Measurements from ENCODE around the gene NTRK2.

The NTRK2 gene

DNA sequence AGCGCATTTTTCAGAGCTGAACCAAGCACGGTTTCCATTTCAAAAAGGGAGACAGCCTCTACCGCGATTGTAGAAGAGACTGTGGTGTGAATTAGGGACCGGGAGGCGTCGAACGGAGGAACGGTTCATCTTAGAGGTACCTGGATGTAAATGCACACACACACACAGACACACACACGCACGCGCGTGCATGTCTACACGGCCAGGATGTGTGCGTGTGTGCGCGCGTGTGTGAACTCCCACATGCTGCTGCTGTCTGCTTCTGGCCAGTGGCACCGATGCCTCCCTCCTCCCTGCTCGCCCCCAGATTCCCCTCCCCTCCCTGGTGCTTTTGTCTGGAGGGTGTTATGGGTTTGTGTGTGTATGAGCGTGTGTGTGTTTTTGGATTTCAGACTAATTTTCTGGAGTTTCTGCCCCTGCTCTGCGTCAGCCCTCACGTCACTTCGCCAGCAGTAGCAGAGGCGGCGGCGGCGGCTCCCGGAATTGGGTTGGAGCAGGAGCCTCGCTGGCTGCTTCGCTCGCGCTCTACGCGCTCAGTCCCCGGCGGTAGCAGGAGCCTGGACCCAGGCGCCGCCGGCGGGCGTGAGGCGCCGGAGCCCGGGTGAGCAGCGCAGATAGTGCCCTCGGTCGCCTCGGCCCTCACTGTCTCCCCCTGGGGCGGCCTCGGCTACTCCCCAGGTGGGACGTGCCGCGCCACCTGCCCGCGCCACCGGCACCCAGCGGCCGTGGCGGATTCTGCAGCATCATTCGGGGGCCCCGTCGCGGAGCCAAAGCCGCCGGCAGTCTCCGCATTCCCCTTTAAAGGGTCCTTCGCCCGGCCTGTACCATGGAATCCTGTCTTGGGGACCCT, at the start of gene NTRK2:
Gene NTRK2 (plus strand): TSS at position 442 of the 850 bp plus-strand sequence. CDS start 1,020 bp downstream, outside the sequence.
- in situ Hi-C loops (cut with MboI; ENCODE audit: low sequenced_read_pairs), result no loop called here

DNA sequence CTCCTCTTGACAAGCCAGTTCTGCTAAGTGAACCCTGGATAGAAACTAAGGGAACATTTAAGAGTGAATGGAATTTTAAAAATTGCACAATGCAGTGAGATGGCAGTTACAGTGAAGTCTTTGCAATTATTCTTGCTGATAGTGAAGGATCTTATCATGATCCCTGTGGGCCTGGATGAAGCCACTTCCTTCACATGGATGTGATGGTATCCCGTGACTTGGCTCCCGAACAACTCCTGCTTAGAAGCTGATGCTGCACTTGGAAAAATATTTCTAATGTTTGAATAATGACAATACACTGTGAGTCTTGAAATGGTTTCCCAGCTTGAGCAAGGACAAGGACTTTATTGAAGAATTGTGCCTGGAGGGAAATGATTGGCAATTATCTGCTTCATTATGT, 49.2 kb upstream of the NTRK2 start:
- in situ Hi-C loops (cut with MboI; ENCODE audit: low sequenced_read_pairs), result no loop called here

DNA sequence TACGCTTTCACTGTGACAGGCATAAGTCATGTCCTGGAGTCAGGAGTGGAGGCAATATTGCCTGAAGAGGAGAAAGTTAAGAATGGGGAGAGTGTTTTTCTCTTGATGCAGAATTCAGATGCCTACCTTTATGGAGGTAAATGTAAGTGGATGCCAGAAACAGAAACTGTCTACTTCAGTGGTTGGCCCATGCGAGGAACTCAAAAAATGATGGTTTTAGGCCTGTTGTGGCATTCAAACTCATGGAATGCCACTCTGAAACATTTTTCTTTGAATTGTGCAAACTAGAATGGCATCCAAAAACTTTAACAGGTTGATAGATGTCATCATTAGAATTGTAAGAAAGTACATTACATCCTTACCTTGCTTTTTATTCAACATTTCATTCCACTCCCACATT, 47.7 kb upstream of the NTRK2 start:
- in situ Hi-C loops (cut with MboI; ENCODE audit: low sequenced_read_pairs), result no loop called here

DNA sequence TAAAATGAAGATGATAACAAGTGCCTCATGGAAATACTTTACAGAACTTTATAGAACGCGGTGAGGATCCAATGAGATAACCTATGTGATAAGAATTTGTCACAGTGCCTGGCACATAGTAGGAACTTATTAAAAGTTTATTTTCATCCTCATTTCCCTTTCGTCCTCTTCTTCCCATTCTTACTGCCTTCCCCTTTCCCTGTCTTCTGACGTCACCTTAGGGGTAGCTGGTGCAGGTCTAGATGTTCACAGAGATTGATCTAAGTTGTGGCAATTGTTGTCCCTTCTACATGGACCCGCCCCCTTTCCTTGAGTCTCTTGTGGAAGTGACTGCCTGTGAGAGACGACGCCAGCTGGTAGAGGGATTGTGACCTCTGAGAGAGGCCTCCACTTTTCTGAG, 46.5 kb upstream of the NTRK2 start:
- in situ Hi-C loops (cut with MboI; ENCODE audit: low sequenced_read_pairs), result no loop called here

DNA sequence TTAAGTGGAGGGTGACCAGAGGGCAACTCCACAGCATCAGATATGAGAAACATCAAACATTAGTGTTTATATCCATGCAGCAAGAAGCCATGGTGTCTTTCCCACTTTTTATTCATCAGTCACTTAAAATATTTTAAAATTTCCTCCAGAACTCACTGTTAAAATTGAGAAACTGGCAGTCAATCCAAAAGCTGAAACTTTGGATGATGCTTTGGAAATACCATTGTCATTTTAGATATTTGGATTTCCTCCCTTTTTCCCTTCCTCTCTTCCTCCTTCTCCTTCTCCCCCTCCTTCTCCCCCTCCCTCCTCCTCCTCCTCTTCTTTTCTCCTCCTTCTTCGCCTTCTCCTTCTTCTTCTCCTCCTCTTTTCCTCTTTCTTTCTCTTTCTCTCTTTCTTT, 33.1 kb upstream of the NTRK2 start:
- in situ Hi-C loops (cut with MboI; ENCODE audit: low sequenced_read_pairs), result no loop called here

DNA sequence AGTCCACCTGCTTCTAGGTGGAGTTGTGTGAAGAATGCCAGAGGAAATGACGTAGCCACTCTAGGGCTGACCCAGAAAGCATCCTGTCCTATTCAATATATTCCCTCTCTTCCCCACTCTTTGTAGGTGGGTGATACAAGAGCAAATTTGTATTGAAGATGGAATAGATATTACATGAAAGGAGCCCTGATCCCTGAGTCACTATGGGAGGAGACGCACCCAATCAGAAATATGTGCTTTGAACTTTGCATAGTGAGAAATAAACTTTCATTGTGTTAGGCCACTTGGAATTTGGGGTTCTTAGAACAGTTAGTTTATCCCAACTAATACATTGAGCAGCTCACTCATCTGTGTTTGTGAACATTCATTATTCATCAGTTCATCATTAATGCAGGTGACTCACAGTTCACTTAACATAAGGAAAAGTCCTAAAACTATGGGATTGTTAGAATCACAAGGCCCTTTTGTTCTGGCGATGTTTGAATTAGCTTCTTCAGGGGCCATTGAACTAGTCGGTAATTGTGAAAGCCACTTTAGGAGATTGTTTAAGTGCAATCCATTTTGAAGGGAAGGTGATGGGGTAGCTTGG, 26.9 kb upstream of the NTRK2 start:
- in situ Hi-C loops (cut with MboI; ENCODE audit: low sequenced_read_pairs), result no loop called here

DNA sequence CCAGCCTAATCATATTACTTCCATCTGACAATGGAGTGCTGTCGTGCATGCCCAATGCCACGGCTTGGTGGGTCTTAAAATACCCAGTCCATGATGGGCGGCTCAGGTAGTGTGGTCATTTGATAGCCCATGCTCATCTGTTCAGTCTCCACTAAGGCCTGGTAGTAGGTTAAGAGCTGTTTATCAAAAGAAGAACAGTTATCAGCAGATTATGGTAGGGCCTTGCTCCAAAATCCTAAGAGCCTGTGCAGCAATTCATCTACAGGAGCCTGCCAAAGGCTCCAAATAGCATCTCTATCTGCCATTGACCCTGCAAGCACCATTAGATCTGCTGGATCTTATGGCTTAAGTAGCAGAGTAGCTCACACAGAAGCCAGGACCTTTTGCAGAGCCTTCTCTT, 21.8 kb upstream of the NTRK2 start:
- in situ Hi-C loops (cut with MboI; ENCODE audit: low sequenced_read_pairs), result no loop called here

DNA sequence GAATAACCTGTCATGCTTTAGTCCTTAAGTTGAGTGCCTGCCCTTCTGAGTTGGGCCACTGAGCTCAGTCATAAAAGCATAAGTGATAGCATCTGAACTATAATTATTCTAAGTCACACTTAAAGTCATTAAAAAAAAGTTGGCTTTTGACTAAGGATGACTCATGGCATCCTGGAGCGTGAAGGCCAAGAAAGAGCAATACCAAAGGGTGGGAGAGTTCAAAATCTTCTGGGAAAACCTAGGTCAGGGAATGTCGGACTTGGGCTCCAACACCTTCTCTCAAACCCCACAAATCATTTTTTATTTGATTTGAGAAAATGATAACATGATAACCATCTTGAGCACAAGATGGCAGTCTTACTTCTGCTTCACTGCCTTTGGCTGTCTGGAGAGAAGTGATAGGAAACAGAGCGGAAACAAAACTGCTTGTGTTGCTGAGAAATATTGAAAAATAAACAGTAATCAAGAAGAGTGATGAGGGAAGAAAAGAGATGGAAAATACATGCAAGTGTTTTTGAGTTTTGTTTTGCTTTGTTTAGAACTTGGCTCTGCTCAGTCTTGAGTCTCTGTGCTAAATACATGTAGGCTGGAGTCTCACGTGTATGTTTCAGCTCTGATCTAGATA, 16.9 kb upstream of the NTRK2 start:
- in situ Hi-C loops (cut with MboI; ENCODE audit: low sequenced_read_pairs), result no loop called here

DNA sequence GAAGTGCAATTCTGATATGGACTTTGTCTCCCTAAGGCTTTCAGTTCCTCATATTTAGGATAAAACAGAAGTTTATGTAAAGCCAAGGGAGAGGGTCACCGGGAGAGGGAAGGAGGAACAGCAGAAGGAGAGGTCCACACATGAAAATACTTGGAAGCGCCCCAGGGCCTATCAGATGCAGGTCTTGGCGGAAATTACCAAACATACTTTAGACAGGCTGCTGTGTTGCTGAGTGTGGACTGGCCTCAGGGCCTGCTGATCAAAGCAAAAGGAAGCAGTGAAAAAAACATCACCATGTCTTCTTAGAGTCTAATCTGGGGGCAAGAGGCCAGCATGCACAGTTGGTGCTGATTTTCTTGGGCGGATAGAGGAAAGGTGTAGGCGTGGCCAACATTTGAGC, 14.1 kb upstream of the NTRK2 start:
- in situ Hi-C loops (cut with MboI; ENCODE audit: low sequenced_read_pairs), result no loop called here

DNA sequence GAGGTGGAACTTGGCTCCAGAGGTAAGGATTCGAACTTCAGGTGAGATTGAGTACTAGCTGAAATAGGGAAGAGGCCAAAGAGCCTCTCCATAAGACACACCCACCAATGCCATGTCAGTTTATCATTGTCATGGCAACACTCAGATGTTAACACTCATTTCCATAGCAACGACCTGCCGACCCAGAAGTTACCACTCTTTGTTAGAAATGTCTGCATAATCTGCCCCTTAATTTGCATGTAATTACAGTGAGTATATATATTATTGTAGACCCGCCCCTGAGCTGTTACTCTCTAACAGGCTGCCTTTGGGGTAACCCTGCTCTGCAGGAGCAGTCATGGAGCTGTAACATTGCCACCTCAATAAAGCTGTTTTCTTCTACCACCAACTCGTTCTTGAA, 10.2 kb upstream of the NTRK2 start:
- in situ Hi-C loops (cut with MboI; ENCODE audit: low sequenced_read_pairs), result no loop called here

DNA sequence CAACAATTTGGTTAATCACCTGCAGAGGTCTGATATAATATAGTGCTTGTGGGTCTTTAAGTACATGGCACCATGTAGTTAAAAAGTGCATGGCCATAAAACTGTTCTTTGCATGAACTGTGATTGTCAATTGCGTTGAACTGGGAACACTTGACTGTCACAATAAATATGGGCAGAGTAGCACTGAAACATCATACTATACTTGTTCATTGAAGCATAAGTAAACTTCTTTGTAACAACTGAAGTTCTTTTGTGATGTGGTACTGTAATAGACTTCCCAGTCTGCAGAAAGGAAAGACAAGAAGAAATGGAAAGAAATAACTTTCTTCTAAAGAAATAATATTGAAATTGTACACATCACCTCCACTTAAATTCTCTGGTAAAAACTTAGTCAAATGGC, 9.8 kb upstream of the NTRK2 start:
- in situ Hi-C loops (cut with MboI; ENCODE audit: low sequenced_read_pairs), result no loop called here

DNA sequence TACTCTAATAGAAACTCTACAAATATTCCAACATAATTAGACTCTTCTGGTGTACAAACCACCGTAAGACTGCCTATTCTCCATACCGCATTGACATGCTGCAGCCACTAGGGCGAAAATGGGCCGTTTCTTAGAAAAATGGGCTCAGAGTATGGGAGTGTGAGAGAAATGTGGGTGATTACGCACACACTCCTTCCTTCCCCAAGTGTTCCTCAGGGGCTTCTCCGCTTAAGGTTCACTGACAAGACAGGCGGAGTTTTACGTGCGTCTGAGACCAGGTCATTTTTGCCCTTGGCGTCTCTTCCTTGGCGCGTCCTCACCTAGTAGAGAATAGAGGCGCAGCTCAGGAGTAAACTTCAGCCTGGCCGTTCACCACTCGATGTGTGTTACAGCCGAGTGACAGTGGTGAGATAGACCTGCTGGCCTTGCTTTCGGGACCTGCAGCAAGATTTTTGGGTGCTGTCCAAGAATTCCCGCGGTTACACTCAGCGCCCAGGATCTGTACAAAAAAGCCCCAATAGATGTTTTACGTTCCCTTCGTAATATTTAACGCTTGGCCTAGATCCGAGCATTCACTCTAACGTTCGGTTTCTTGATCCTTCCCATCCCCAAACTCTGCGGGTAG, 1.8 kb upstream of the NTRK2 start:
- in situ Hi-C loops (cut with MboI; ENCODE audit: low sequenced_read_pairs), result no loop called here

DNA sequence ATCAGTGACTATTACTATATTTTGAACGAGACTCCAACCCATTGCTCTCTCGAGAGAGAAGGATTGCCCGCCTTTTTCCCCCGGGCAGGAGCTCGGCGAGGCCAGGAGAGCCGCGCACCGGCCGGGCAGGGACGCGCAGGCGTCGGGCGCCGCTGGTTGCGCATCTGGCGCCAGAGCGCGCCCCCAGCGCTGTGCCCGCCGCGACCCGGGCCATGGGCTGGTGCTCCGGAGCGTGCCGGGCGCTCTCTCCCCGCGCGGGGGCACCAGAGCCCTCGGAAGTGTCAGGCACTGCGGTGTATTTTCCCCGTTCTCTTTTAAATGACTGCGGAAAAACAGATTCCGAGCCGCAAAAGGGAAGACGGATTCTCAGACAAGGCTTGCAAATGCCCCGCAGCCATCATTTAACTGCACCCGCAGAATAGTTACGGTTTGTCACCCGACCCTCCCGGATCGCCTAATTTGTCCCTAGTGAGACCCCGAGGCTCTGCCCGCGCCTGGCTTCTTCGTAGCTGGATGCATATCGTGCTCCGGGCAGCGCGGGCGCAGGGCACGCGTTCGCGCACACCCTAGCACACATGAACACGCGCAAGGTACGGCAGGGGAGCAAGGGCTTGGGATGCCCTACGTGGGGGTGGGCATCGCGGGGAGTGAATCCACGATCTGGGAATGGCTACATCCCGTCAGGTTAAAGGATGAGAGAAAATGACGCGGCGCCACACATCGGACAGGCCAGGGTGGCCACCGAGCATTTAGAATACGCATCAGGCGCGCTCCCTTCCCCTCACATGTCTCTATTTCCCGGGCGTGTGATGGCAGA, 1.1 kb upstream of the NTRK2 start:
- in situ Hi-C loops (cut with MboI; ENCODE audit: low sequenced_read_pairs), result no loop called here

DNA sequence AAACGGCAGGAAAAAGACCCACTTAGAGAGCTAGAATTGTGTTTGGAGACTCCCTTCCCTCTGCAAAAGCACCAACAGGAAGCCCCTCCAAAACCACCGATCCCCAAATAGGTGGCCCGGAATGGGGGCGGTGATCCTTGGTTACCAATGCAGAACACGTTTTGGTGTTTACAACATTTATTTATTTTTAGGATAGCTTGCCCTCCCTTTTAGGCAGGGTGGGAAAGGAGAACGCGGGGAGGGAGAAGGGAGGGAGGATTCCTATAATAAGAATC, 579 bp upstream of the NTRK2 start:
- in situ Hi-C loops (cut with MboI; ENCODE audit: low sequenced_read_pairs), result no loop called here

DNA sequence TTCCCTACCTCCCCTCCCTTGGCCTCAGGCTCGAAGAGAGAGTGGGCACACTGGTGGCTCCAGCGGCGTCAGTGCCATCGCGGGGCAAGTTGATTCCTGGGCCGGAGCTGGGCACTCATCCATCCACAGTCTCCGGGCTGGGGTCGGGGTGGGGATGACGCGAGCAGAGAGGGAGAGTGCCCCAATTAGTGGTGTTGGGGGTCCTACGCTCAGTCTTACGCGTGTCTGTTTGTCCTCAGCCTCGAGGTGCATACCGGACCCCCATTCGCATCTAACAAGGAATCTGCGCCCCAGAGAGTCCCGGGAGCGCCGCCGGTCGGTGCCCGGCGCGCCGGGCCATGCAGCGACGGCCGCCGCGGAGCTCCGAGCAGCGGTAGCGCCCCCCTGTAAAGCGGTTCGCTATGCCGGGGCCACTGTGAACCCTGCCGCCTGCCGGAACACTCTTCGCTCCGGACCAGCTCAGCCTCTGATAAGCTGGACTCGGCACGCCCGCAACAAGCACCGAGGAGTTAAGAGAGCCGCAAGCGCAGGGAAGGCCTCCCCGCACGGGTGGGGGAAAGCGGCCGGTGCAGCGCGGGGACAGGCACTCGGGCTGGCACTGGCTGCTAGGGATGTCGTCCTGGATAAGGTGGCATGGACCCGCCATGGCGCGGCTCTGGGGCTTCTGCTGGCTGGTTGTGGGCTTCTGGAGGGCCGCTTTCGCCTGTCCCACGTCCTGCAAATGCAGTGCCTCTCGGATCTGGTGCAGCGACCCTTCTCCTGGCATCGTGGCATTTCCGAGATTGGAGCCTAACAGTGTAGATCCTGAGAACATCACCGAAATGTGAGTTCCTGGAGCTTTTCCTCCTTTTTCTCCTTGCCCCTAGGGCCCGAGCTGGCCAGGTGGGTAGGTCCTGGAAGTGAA, 861 bp downstream of the NTRK2 start:
- in situ Hi-C loops (cut with MboI; ENCODE audit: low sequenced_read_pairs), result no loop called here

DNA sequence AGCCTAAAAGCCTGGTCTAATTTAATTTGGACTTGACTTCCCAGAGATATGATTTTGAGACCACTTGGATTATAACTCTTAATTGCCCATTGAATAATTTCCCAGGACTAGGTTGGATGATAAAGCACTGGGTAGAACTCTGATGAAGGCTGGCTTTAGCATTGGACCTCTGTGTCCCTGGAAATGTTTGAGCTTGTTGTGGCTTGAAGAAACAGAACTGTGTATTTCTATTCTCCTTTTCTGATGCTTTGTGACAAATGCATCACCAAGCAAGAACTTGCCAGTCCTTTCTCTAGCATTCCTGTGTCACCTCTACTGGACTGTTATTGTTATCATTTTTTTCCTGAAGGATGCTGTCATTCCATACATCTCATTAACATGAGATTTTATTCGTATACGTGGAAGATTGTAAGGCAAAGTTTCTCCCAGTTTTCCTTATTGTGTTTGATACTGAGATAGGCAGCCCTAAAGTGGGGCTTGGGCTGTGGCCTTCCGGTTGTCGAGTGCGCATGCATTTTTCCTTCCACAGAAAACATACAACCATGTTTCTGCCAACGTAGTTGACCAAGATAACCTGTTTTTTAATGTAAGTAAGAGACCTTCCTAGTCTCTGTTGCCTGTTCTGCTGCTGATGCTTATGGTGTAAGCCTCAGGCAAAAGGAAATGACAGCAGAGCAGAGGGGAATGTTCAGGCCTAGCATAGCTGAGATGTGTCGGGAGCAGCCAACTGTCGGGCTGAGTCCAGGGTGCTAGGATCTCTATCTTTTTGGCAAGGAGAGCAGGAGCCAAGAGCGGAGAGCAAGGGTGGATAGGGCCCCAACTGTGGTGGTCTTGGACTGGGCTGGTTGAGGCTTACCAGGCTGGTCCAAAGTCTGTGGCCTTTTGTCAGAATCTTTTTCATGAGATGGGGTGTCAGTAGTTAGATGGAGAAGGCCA, 2.3 kb downstream of the NTRK2 start:
- in situ Hi-C loops (cut with MboI; ENCODE audit: low sequenced_read_pairs), result no loop called here

DNA sequence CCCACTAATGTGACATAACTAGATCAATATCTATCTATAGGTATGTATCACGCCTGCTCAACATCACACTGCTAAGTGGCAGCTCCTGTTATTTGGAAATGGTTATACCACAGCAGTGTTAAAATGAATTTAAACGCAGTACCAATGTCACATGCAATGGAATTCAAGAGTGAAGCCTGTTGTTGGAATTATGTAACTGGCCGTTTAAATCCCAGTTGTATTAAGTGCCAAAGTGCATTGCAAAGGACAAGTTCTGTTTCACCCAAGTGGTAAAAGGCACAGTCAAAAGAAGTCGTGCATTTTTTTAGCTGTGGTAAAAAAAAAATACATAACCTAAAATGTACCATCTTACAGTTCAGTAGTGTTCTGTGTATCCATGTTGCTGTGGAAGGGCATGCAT, 4.3 kb downstream of the NTRK2 start:
- in situ Hi-C loops (cut with MboI; ENCODE audit: low sequenced_read_pairs), result no loop called here

DNA sequence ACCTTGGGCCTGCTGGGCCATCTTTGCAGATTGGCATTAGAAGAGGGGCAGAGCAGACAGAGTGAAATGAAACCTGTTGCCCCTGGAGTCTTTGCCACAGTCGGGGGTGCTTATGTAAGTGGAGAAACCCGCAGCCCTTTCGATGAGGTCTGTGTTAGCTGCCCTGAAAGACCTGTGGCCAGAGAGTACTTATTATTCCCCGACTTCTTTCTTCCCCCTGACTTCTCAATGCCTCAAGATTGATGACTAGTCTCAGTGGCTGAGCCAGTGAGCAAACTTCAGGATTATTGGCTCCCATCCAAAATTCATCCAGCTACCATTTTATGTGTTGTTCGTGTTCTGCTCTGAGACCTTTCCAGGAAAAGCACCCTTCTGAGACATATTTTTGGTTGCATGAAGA, 7.6 kb downstream of the NTRK2 start:
- in situ Hi-C loops (cut with MboI; ENCODE audit: low sequenced_read_pairs), result no loop called here

DNA sequence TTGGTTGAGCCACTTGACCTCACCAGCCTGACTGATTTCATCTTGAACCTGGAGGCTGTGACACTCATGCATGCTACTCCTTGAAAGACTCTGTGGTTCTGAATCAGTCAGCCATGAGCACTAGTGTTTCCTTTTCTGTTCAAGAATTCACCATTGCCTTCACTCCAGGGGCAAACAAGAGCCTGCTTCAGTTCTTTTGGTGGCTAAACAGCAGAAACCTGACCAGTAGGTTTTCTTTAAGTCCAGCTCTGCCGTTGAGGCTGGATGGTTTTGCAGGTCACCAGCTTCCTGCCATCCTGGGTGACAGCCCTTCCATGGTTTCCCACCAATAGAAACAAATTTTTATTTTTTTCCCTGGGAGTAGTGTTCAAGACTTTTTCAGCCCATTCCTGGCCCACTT, 10.0 kb downstream of the NTRK2 start:
- in situ Hi-C loops (cut with MboI; ENCODE audit: low sequenced_read_pairs), result no loop called here
